K562 (cell line): ENCODE measurements around the gene UCP1. TPM values are rescaled to one million over a fixed set of nuclear protein-coding genes. Genes with fewer than 3 reads are reported as not detected.

Source experiments
- ARHGAP35 ChIP-seq: fragments of 450-650 bp; IDR thresholded peaks from 2 replicates; pipeline ENCODE4 v1.6.1; 2018; ENCODE audit not compliant: partially characterized antibody
- BMI1 ChIP-seq: fragments of 150-350 bp; IDR thresholded peaks from 2 replicates; pipeline ENCODE4 v1.6.1; 2014; ENCODE audit warnings: low read length
- EP300 ChIP-seq: IDR thresholded peaks from 2 replicates; pipeline ENCODE4 v1.6.1; 2012; ENCODE audit warnings: low read length, improper control_type of control experiment
- GABPB2 ChIP-seq: fragments of 250-450 bp; sonication (Bioruptor Pico); conservative IDR thresholded peaks from 2 replicates; pipeline ENCODE4 v1.5.1; 2021; ENCODE audit warnings: mild to moderate bottlenecking
- GATAD2A ChIP-seq: fragments of 450-650 bp; IDR thresholded peaks from 2 replicates; pipeline ENCODE4 v1.6.1; 2017
- HCFC1 ChIP-seq: IDR thresholded peaks from 2 replicates; pipeline ENCODE4 v1.6.1; 2012; ENCODE audit warnings: low read depth, low read length, improper control_type of control experiment
- HDAC1 ChIP-seq, 2 experiments: fragments of 450-650 bp; IDR thresholded peaks; 2 replicates each; pipeline ENCODE4 v1.6.1; 2016 to 2017; ENCODE audit warnings: inconsistent platforms in 1 of 2, mild to moderate bottlenecking in 1 of 2, moderate library complexity in 1 of 2
- HMGN3 ChIP-seq: IDR thresholded peaks from 2 replicates; pipeline ENCODE4 v1.6.1; 2011; ENCODE audit warnings: borderline replicate concordance, low read depth, mild to moderate bottlenecking, mixed read lengths, low read length; ENCODE audit not compliant: insufficient read length; ENCODE audit errors: extremely low read depth
- HNRNPH1 ChIP-seq: fragments of 200-400 bp; formaldehyde crosslinking; optimal IDR thresholded peaks from 2 replicates; pipeline ENCODE3; 2017; ENCODE audit warnings: low read depth, mild to moderate bottlenecking, low read length, moderate library complexity
- MEF2A ChIP-seq: IDR thresholded peaks from 2 replicates; pipeline ENCODE4 v1.6.1; 2011; ENCODE audit warnings: low read depth, mild to moderate bottlenecking, low read length, moderate library complexity; ENCODE audit not compliant: control insufficient read depth
- POLR2H ChIP-seq: IDR thresholded peaks from 2 replicates; pipeline ENCODE4 v1.6.1; 2016; ENCODE audit warnings: missing genetic modification characterization, low read depth, mild to moderate bottlenecking, control low read depth, missing compliant biosample characterization, moderate library complexity
- SAFB ChIP-seq: fragments of 200-400 bp; formaldehyde crosslinking; IDR thresholded peaks from 2 replicates; pipeline ENCODE4 v1.6.1; 2017; ENCODE audit warnings: low read depth, low read length, borderline replicate concordance
- SNIP1 ChIP-seq: fragments of 450-650 bp; IDR thresholded peaks from 2 replicates; pipeline ENCODE4 v1.7.1; 2017; ENCODE audit warnings: low read depth, mild to moderate bottlenecking
- SUPT5H ChIP-seq: fragments of 450-650 bp; IDR thresholded peaks from 2 replicates; pipeline ENCODE4 v1.6.1; 2016
- ZNF134 ChIP-seq: fragments of 250-450 bp; sonication (Bioruptor Pico); conservative IDR thresholded peaks from 2 replicates; pipeline ENCODE4 v1.4.0; 2020
- ZNF23 ChIP-seq: fragments of 250-450 bp; sonication (Bioruptor Pico); IDR thresholded peaks from 2 replicates; pipeline ENCODE4 v1.4.0; 2020; ENCODE audit warnings: mild to moderate bottlenecking
- ZNF41 ChIP-seq: fragments of 250-450 bp; sonication (Bioruptor Pico); conservative IDR thresholded peaks from 2 replicates; pipeline ENCODE4 v1.4.0; 2020; ENCODE audit warnings: mild to moderate bottlenecking
- ZNF445 ChIP-seq: fragments of 250-450 bp; sonication (Bioruptor Pico); IDR thresholded peaks from 2 replicates; pipeline ENCODE4 v1.4.0; 2020; ENCODE audit warnings: low read depth, mild to moderate bottlenecking, moderate library complexity
- polyA plus RNA-seq, 8 experiments: library from polyadenylated mRNA; depleted of rRNA in 4 of 8; stranded (reverse) in 5 of 8; unstranded in 3 of 8; fragments of >200 nt; fragmentation: Nextera tagmentation in 2 of 8; fragmentation: Illumina TruSeq in 1 of 8; extraction: Ambion mirVana in 2 of 8; extraction: Trizol in 1 of 8; gene quantifications; 2 replicates each; pipeline versions ENCODE4 v1.2.1 to v1.2.3, GENCODE V29; 2011 to 2014; ENCODE audit warnings: inconsistent platforms in 1 of 8, missing spikeins in 1 of 8
- total RNA-seq, 7 experiments: library from RNA; depleted of rRNA in 6 of 7; stranded (reverse); fragments of >200 nt in 6 of 7; fragmentation: Illumina TruSeq in 2 of 7; extraction: Trizol in 2 of 7; gene quantifications; 2 replicates each; pipeline versions ENCODE4 v1.2.1 to v1.2.3, GENCODE V29; 2011 to 2021; ENCODE audit warnings: low replicate concordance in 1 of 7
- TF ChIP-seq, protein P1 (sequence below): fragments of 250-450 bp; sonication (Bioruptor Pico); IDR thresholded peaks from 2 replicates; pipeline ENCODE4 v1.5.0; 2021; ENCODE audit warnings: mild to moderate bottlenecking, borderline replicate concordance
- TF ChIP-seq, protein P2 (sequence below): IDR thresholded peaks from 2 replicates; pipeline ENCODE4 v1.6.1; 2014; ENCODE audit warnings: antibody characterized with exemption
- TF ChIP-seq, protein P3 (sequence below): fragments of 450-650 bp; IDR thresholded peaks from 2 replicates; pipeline ENCODE4 v1.6.1; 2017; ENCODE audit warnings: antibody characterized with exemption
- TF ChIP-seq, protein P4 (sequence below): fragments of 450-650 bp; IDR thresholded peaks from 2 replicates; pipeline ENCODE4 v1.6.1; 2014; ENCODE audit warnings: low read depth, mild to moderate bottlenecking, moderate library complexity, borderline replicate concordance

Gene UCP1
- total and polyA plus RNA-seq, 9 of the 15 experiments (the other 6 are each of a cell fraction or from before 2014, with no cell fraction given), result not detected

DNA sequence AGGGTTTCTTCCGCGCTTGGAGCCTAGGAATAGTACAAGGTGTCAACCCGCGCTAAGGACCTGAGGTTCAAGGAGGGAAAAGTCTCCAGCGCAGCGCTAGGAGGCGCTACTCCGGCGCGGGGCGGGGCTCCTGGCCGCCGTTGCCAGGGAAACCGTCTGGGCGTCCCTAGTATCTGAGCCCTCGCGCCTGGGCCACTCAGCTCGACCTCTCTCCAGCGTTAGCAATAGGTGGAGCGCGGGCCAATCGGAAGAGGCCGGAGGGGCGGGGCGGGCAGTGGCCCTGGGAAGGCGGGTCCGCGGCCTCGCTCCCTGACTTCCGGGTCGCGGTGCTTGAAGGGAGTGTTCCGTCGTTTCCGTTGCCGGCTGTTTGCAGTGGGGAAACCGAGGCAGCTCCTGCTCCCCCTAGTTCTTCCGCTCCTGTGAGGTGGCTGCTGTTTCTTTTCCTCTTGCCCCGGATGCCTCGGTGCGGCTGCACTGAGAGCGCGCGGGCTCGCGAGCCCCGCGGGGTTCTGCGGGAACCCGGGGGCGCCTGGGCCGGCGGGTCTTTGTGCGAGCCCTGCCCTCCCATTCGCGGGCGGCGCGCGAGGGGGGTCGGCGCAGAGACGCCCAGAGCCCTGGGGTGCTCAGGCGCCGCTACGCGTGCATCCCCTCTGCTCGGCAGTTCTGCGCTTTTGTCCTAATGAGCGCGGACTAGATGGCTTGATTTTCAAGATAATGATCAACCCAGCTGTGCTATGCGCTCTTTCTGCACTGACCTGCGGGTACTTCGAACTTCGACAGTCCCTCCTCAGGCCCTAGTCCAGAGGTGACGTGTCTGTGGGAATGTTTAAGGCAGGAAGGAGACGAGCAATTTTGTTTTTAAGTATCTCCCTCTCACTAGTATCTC, 44.7 kb downstream of the UCP1 start, which contains the start of gene ELMOD2 (continued):
- TF ChIP-seq, protein P1, sequence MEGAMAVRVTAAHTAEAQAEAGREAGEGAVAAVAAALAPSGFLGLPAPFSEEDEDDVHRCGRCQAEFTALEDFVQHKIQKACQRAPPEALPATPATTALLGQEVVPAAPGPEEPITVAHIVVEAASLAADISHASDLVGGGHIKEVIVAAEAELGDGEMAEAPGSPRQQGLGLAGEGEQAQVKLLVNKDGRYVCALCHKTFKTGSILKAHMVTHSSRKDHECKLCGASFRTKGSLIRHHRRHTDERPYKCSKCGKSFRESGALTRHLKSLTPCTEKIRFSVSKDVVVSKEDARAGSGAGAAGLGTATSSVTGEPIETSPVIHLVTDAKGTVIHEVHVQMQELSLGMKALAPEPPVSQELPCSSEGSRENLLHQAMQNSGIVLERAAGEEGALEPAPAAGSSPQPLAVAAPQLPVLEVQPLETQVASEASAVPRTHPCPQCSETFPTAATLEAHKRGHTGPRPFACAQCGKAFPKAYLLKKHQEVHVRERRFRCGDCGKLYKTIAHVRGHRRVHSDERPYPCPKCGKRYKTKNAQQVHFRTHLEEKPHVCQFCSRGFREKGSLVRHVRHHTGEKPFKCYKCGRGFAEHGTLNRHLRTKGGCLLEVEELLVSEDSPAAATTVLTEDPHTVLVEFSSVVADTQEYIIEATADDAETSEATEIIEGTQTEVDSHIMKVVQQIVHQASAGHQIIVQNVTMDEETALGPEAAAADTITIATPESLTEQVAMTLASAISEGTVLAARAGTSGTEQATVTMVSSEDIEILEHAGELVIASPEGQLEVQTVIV (CRISPR knock-in tag), result no peak
- TF ChIP-seq POLR2H (0 out of 2 replicates have a peak, but pooled peaks have one; percentile 34), ZNF41 (no peak), SNIP1 (peak; percentile 57; the same call in 1 of the 2 replicates), HNRNPH1 (no peak), SAFB (no peak), GATAD2A (0 out of 2 replicates have a peak, but pooled peaks have one; percentile 32), SUPT5H (peak; percentile 86), EP300 (no peak; the same call in 1 of the 2 replicates), HDAC1 (IDR thresholded peaks at IDR 0.05) (peak in 1 of 2 experiments; percentile 61; a peak in 1 of 4 replicates), ARHGAP35 (no peak), ZNF445 (CRISPR knock-in tag) (no peak), ZNF134 (no peak), HCFC1 (peak; percentile 63), GABPB2 (CRISPR knock-in tag) (no peak), HMGN3 (peak; percentile 86), BMI1 (peak; percentile 81), MEF2A (no peak), ZNF23 (CRISPR knock-in tag) (no peak)
- TF ChIP-seq, protein P2, sequence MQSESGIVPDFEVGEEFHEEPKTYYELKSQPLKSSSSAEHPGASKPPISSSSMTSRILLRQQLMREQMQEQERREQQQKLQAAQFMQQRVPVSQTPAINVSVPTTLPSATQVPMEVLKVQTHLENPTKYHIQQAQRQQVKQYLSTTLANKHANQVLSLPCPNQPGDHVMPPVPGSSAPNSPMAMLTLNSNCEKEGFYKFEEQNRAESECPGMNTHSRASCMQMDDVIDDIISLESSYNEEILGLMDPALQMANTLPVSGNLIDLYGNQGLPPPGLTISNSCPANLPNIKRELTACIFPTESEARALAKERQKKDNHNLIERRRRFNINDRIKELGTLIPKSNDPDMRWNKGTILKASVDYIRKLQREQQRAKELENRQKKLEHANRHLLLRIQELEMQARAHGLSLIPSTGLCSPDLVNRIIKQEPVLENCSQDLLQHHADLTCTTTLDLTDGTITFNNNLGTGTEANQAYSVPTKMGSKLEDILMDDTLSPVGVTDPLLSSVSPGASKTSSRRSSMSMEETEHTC, result no peak
- TF ChIP-seq, protein P3, sequence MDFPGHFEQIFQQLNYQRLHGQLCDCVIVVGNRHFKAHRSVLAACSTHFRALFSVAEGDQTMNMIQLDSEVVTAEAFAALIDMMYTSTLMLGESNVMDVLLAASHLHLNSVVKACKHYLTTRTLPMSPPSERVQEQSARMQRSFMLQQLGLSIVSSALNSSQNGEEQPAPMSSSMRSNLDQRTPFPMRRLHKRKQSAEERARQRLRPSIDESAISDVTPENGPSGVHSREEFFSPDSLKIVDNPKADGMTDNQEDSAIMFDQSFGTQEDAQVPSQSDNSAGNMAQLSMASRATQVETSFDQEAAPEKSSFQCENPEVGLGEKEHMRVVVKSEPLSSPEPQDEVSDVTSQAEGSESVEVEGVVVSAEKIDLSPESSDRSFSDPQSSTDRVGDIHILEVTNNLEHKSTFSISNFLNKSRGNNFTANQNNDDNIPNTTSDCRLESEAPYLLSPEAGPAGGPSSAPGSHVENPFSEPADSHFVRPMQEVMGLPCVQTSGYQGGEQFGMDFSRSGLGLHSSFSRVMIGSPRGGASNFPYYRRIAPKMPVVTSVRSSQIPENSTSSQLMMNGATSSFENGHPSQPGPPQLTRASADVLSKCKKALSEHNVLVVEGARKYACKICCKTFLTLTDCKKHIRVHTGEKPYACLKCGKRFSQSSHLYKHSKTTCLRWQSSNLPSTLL, result no peak
- TF ChIP-seq, protein P4, sequence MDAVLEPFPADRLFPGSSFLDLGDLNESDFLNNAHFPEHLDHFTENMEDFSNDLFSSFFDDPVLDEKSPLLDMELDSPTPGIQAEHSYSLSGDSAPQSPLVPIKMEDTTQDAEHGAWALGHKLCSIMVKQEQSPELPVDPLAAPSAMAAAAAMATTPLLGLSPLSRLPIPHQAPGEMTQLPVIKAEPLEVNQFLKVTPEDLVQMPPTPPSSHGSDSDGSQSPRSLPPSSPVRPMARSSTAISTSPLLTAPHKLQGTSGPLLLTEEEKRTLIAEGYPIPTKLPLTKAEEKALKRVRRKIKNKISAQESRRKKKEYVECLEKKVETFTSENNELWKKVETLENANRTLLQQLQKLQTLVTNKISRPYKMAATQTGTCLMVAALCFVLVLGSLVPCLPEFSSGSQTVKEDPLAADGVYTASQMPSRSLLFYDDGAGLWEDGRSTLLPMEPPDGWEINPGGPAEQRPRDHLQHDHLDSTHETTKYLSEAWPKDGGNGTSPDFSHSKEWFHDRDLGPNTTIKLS, result no peak; the same call in 1 of the 2 replicates
